CD14-positive monocyte (primary cell): ENCODE measurements around the gene C12orf54. TPM values are rescaled to one million over a fixed set of nuclear protein-coding genes. Genes with fewer than 3 reads are reported as not detected.

Source experiments
- DNase-seq, 3 donors: peaks; one replicate each; pipeline ENCODE4 v3.0.0-alpha.2; 2011 to 2022
- H2AFZ ChIP-seq: 2 replicates; pipeline ENCODE4 v1.6.0; 2012; ENCODE audit warnings: mild to moderate bottlenecking, low read depth, low read length, inconsistent platforms; ENCODE audit not compliant: insufficient read depth, poor library complexity, severe bottlenecking
- H3K27ac ChIP-seq, 2 donors: 1 replicate in 1 of 2; 2 replicates in 1 of 2; pipeline ENCODE4 v1.5.1; 2012 to 2013; ENCODE audit warnings: low read length in 2 of 2, control low read depth in 1 of 2, inconsistent platforms in 1 of 2, low read depth in 1 of 2, mild to moderate bottlenecking in 1 of 2
- H3K27me3 ChIP-seq, 2 donors: one replicate each; pipeline versions ENCODE4 v1.6.0 to v1.6.1; 2011 to 2013; ENCODE audit warnings: low read length in 2 of 2; ENCODE audit not compliant: control insufficient read depth in 2 of 2, insufficient read depth in 2 of 2
- H3K36me3 ChIP-seq, 2 donors: replicated peaks in 1 of 2; 1 replicate in 1 of 2; 2 replicates in 1 of 2; pipeline versions ENCODE4 v1.5.1 to v1.6.1; 2012 to 2013; ENCODE audit warnings: low read length in 2 of 2, control low read depth in 1 of 2, inconsistent platforms in 1 of 2, mild to moderate bottlenecking in 1 of 2; ENCODE audit not compliant: insufficient read depth in 2 of 2, control insufficient read depth in 1 of 2
- H3K4me1 ChIP-seq, 2 donors: 1 replicate in 1 of 2; 2 replicates in 1 of 2; pipeline versions ENCODE4 v1.5.1 to v1.6.1; 2012 to 2013; ENCODE audit warnings: low read length in 2 of 2, control low read depth in 1 of 2, inconsistent platforms in 1 of 2, mild to moderate bottlenecking in 1 of 2, moderate library complexity in 1 of 2; ENCODE audit not compliant: insufficient read depth in 2 of 2, control insufficient read depth in 1 of 2
- H3K4me2 ChIP-seq: replicated peaks from 2 replicates; pipeline ENCODE3; 2012; ENCODE audit warnings: low read length, moderate library complexity, mild to moderate bottlenecking; ENCODE audit not compliant: poor library complexity, severe bottlenecking; ENCODE audit errors: extremely low read depth
- H3K4me3 ChIP-seq, 3 experiments: fragments of 200-600 bp in 1 of 3; sonication (generic) in 1 of 3; replicated peaks in 1 of 3; 1 replicate in 2 of 3; 2 replicates in 1 of 3; pipeline ENCODE4 v1.5.1; 2011 to 2013; ENCODE audit warnings: low read length in 3 of 3, mild to moderate bottlenecking in 3 of 3, control low read depth in 2 of 3, low read depth in 2 of 3, inconsistent platforms in 1 of 3, moderate library complexity in 1 of 3
- H3K79me2 ChIP-seq: 2 replicates; pipeline ENCODE4 v1.6.0; 2012; ENCODE audit warnings: mild to moderate bottlenecking, control low read depth, inconsistent platforms, low read length, moderate library complexity; ENCODE audit not compliant: insufficient read depth
- H3K9ac ChIP-seq: 2 replicates; pipeline ENCODE4 v1.6.0; 2017; ENCODE audit warnings: low read length, mild to moderate bottlenecking; ENCODE audit not compliant: insufficient read depth, poor library complexity, severe bottlenecking
- H3K9me3 ChIP-seq, 2 donors: replicated peaks in 1 of 2; 1 replicate in 1 of 2; 2 replicates in 1 of 2; pipeline versions ENCODE4 v1.5.1 to v1.6.1; 2012 to 2013; ENCODE audit warnings: low read length in 2 of 2, control low read depth in 1 of 2; ENCODE audit not compliant: control insufficient read depth in 1 of 2, insufficient read depth in 1 of 2
- H4K20me1 ChIP-seq: 2 replicates; pipeline ENCODE4 v1.6.0; 2012; ENCODE audit warnings: mild to moderate bottlenecking, low read length, control low read depth, moderate library complexity; ENCODE audit not compliant: insufficient read depth
- H3K27ac Mint-ChIP-seq, 7 donors: one replicate each; pipeline ENCODE4 v1.8.0; 2020; ENCODE audit warnings: mild to moderate bottlenecking in 7 of 7, mixed read lengths in 7 of 7, moderate library complexity in 6 of 7, inconsistent platforms in 2 of 7
- H3K27me3 Mint-ChIP-seq, 3 donors: one replicate each; pipeline ENCODE4 v1.8.0; 2021 to 2022; ENCODE audit warnings: low read depth in 3 of 3, mild to moderate bottlenecking in 3 of 3, mixed read lengths in 3 of 3, moderate library complexity in 3 of 3, inconsistent platforms in 1 of 3
- H3K36me3 Mint-ChIP-seq, 2 donors: one replicate each; pipeline ENCODE4 v1.8.0; 2020; ENCODE audit warnings: mixed read lengths in 2 of 2, inconsistent platforms in 1 of 2, mild to moderate bottlenecking in 1 of 2
- H3K4me1 Mint-ChIP-seq: one replicate; pipeline ENCODE4 v1.8.0; 2020; ENCODE audit warnings: mild to moderate bottlenecking, mixed read lengths
- H3K4me3 Mint-ChIP-seq, 2 donors: one replicate each; pipeline ENCODE4 v1.8.0; 2020; ENCODE audit warnings: mild to moderate bottlenecking in 2 of 2, mixed read lengths in 2 of 2, moderate library complexity in 1 of 2
- H3K9me3 Mint-ChIP-seq, 7 donors: one replicate each; pipeline ENCODE4 v1.8.0; 2020 to 2022; ENCODE audit warnings: mixed read lengths in 7 of 7, mild to moderate bottlenecking in 6 of 7, moderate library complexity in 6 of 7, inconsistent platforms in 2 of 7
- CTCF ChIP-seq: fragments of 200-600 bp; IDR thresholded peaks from one replicate; pipeline ENCODE4 v1.8.0; 2022; ENCODE audit warnings: antibody characterized with exemption, mild to moderate bottlenecking
- WGBS: methylation state at CpG from one replicate; pipeline ENCODE4 v1.1.5; 2013; ENCODE audit warnings: missing lambda C conversion rate; ENCODE audit not compliant: insufficient coverage; 5-methylcytosine and 5-hydroxymethylcytosine counted together
- intact Hi-C, 2 donors: fragments of 100-400 bp; cut with micrococcal nuclease; formaldehyde crosslinking; loops; one replicate each; pipeline versions ENCODE4 v1.15.0 to v1.15.1; 2023
- polyA plus RNA-seq, 3 donors: library from polyadenylated mRNA; depleted of rRNA in 1 of 3; unstranded in 2 of 3; stranded (reverse) in 1 of 3; fragments of 300-500 nt in 2 of 3; fragments of >200 nt in 1 of 3; fragmentation: Illumina TruSeq in 2 of 3; gene quantifications; 1 replicate in 2 of 3; 2 replicates in 1 of 3; pipeline ENCODE4 v1.2.3, GENCODE V29; 2012 to 2021

Gene C12orf54
- polyA plus RNA-seq, 3 donors = not detected

DNA sequence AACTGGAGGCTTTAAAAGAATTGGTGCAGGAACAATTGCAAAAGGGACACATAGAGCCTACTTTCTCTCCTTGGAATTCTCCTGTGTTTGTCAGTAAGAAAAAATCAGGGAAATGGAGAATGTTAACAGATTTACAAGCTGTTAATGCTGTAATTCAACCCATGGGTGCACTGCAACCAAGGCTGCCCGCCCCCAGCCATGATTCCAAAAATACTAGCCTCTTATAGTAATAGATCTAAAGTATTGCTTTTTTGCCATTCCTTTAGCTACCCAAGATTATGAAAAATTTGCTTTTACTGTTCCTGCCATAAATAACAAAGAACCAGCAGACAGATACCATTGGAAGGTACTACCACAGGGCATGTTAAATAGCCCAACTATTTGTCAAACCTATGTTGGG, 27.8 kb downstream of the C12orf54 start:
- H3K27ac Mint-ChIP-seq = no peak overlapping the region
- DNase-seq = no peak
- intact Hi-C loops = no loop called here
- Histone ChIP-seq H3K27me3 (no peaks in the 10 kb centered on the region), H3K9ac (no peak overlapping the region), H2AFZ (no peak overlapping the region), H3K4me2 (no peak overlapping the region), H4K20me1 (no peaks in the 10 kb centered on the region), H3K4me3 (no peak overlapping the region), H3K79me2 (no peaks in the 10 kb centered on the region), H3K9me3 (no peaks in the 10 kb centered on the region), H3K27ac (no peak overlapping the region), H3K36me3 (no peaks in the 10 kb centered on the region), H3K4me1 (no peaks in the 10 kb centered on the region)
- H3K4me3 Mint-ChIP-seq = no peak overlapping the region
- peaks cover 4 to 12% (median 5%) of the 10 kb centered on the region in 3 donors for H3K27me3 Mint-ChIP-seq
- peaks cover 0 to 10% (median 6%) of the 10 kb centered on the region in 7 donors for H3K9me3 Mint-ChIP-seq
- H3K4me1 Mint-ChIP-seq = no peaks in the 10 kb centered on the region
- TF ChIP-seq CTCF = no peak
- no CpG with 5 or more reads among the region's 1 CpG for WGBS
- no peaks in the 10 kb centered on the region for H3K36me3 Mint-ChIP-seq

GRCh38 chr12:48512855-48513254, 30.6 kb downstream of the C12orf54 start:
- intact Hi-C loops = no loop called here
- H3K36me3 Mint-ChIP-seq = no peaks in the 10 kb centered on the region
- WGBS = 80% methylated on average over 2 of the region's 2 CpGs

More at GRCh38 chr12:48512855-48513254, 30.6 kb downstream of the C12orf54 start:
- Mint-ChIP-seq H3K27me3 (peaks cover 2 to 7% (median 4%) of the 10 kb centered on the region in 3 donors), H3K4me1 (no peaks in the 10 kb centered on the region), H3K27ac (no peak overlapping the region), H3K9me3 (peaks cover 0 to 10% (median 6%) of the 10 kb centered on the region in 7 donors), H3K4me3 (no peak overlapping the region)
- Histone ChIP-seq H2AFZ (no peak overlapping the region), H3K27me3 (peaks cover 0 to 2% of the 10 kb centered on the region in 2 donors), H3K36me3 (no peaks in the 10 kb centered on the region), H3K4me2 (no peak overlapping the region), H3K79me2 (no peaks in the 10 kb centered on the region), H3K27ac (no peak overlapping the region), H4K20me1 (no peaks in the 10 kb centered on the region), H3K4me3 (no peak overlapping the region), H3K4me1 (no peaks in the 10 kb centered on the region), H3K9ac (no peak overlapping the region), H3K9me3 (no peaks in the 10 kb centered on the region)
- TF ChIP-seq CTCF = no peak
- DNase-seq = no peak
